Smooth muscle cell (in vitro differentiated cells): ENCODE measurements around the gene MAPKAP1. TPM values are rescaled to one million over a fixed set of nuclear protein-coding genes. Genes with fewer than 3 reads are reported as not detected.

Experiments used
- DNase-seq: peaks from one replicate; lab custom pipeline; 2025; ENCODE audit not compliant: unreplicated experiment; lab: John Stamatoyannopoulos, UW
- H2AFZ ChIP-seq: fragments of 200-600 bp; sonication (generic); 2 replicates; pipeline ENCODE4 v1.6.0; 2016; ENCODE audit warnings: antibody characterized with exemption, low read depth, mild to moderate bottlenecking
- H3F3A ChIP-seq: fragments of 200-600 bp; sonication (generic); 2 replicates; pipeline ENCODE4 v1.6.0; 2017; ENCODE audit warnings: antibody characterized with exemption, low read depth
- H3K27ac ChIP-seq: fragments of 200-600 bp; sonication (generic); 2 replicates; pipeline ENCODE4 v1.5.1; 2016; ENCODE audit warnings: low read depth, mild to moderate bottlenecking
- H3K27me3 ChIP-seq: fragments of 200-600 bp; sonication (generic); 2 replicates; pipeline ENCODE4 v1.6.1; 2016; ENCODE audit warnings: low read depth, mild to moderate bottlenecking
- H3K36me3 ChIP-seq: fragments of 200-600 bp; sonication (generic); 2 replicates; pipeline ENCODE4 v1.5.1; 2016; ENCODE audit warnings: low read depth
- H3K4me1 ChIP-seq: fragments of 200-600 bp; sonication (generic); 2 replicates; pipeline ENCODE4 v1.5.1; 2016; ENCODE audit warnings: low read depth
- H3K4me2 ChIP-seq: fragments of 200-600 bp; sonication (generic); 2 replicates; pipeline ENCODE4 v1.6.0; 2016; ENCODE audit warnings: mild to moderate bottlenecking
- H3K4me3 ChIP-seq: fragments of 200-600 bp; sonication (generic); 2 replicates; pipeline ENCODE4 v1.5.1; 2016; ENCODE audit warnings: mild to moderate bottlenecking
- H3K79me2 ChIP-seq: fragments of 200-600 bp; sonication (generic); 2 replicates; pipeline ENCODE4 v1.6.0; 2016; ENCODE audit warnings: low read depth, mild to moderate bottlenecking
- H3K9ac ChIP-seq: fragments of 200-600 bp; sonication (generic); 2 replicates; pipeline ENCODE4 v1.6.0; 2016; ENCODE audit warnings: low read depth
- H3K9me3 ChIP-seq: fragments of 200-600 bp; sonication (generic); replicated peaks from 2 replicates; pipeline ENCODE4 v1.5.1; 2016; ENCODE audit warnings: low read depth
- H4K20me1 ChIP-seq: fragments of 200-600 bp; sonication (generic); 2 replicates; pipeline ENCODE4 v1.6.0; 2016; ENCODE audit warnings: low read depth
- CTCF ChIP-seq: fragments of 200-600 bp; sonication (generic); IDR thresholded peaks from 2 replicates; pipeline ENCODE4 v1.5.1; 2017; ENCODE audit warnings: borderline replicate concordance, mild to moderate bottlenecking, antibody characterized with exemption; ENCODE audit not compliant: insufficient read depth, poor library complexity, severe bottlenecking
- WGBS: methylation state at CpG from one replicate; pipeline ENCODE4 v1.1.7; 2016; ENCODE audit warnings: low lambda C conversion rate; 5-methylcytosine and 5-hydroxymethylcytosine counted together
- polyA plus RNA-seq: library from polyadenylated mRNA; unstranded; fragments of >200 nt; fragmentation: Nextera tagmentation; extraction: Ambion mirVana; gene quantifications from 2 replicates; pipeline ENCODE4 v1.2.1, GENCODE V29; 2016
- total RNA-seq: library from RNA; depleted of rRNA; stranded (reverse); fragments of >200 nt; gene quantifications from 2 replicates; pipeline ENCODE4 v1.2.3, GENCODE V29; 2014

Gene MAPKAP1
- total and polyA plus RNA-seq, 2 experiments from 2014 or later = 50.1 to 74.5 TPM

GRCh38 chr9:125745682-125746016 is 38.6 kb upstream of the MAPKAP1 start:
- no peaks in the 10 kb centered on the region for H3K9me3 ChIP-seq
- H2AFZ ChIP-seq = no peak overlapping the region
- H3K27me3 ChIP-seq = no peaks in the 10 kb centered on the region
- peak overlapping the region; percentile 81 for H3K4me2 ChIP-seq
- H3F3A ChIP-seq = peaks cover 11% of the 10 kb centered on the region
- no peak overlapping the region for H3K27ac ChIP-seq
- 41% methylated on average over 6 of the region's 6 CpGs for WGBS
- peaks cover 18% of the 10 kb centered on the region for H3K4me1 ChIP-seq
- no peaks in the 10 kb centered on the region for H4K20me1 ChIP-seq
- H3K4me3 ChIP-seq = peak overlapping the region; percentile 55
- no peak overlapping the region for H3K9ac ChIP-seq
- H3K36me3 ChIP-seq = no peaks in the 10 kb centered on the region
- TF ChIP-seq CTCF = no peak
- H3K79me2 ChIP-seq = peaks cover 22% of the 10 kb centered on the region
- no peak for DNase-seq

DNA sequence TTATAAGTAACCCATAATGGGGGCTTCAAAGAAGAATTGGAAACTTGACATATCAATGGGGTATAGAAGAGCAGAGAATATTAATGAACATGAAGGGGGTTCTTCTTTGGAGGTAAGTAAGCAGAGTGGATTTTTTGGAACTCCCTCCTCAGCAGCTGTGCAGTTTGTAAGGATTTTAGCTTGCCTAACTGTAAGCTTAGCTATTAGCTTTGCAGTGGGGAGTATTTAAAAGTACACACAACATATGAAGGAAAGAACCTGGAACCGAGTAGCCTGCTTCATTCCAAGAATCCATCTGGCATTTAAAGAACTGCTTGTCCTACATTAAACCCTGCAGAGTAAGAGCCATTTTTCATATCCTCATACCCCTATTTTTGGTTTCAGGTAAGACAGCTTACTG is 38.0 kb upstream of the MAPKAP1 start:
- H3K27me3 ChIP-seq = no peaks in the 10 kb centered on the region
- no peak overlapping the region for H3K9ac ChIP-seq
- no peaks in the 10 kb centered on the region for H3K9me3 ChIP-seq
- H3K36me3 ChIP-seq = no peaks in the 10 kb centered on the region
- H3K79me2 ChIP-seq = peaks cover 15% of the 10 kb centered on the region
- 88% methylated on average over 1 of the region's 1 CpG for WGBS
- H3K27ac ChIP-seq = no peak overlapping the region
- H4K20me1 ChIP-seq = no peaks in the 10 kb centered on the region
- TF ChIP-seq CTCF = no peak
- peaks cover 11% of the 10 kb centered on the region for H3F3A ChIP-seq
- no peak overlapping the region for H3K4me3 ChIP-seq
- H2AFZ ChIP-seq = no peak overlapping the region
- no peak for DNase-seq
- H3K4me2 ChIP-seq = peak overlapping the region; percentile 25
- H3K4me1 ChIP-seq = peaks cover 12% of the 10 kb centered on the region

GRCh38 chr9:125744616-125745015 is 37.6 kb upstream of the MAPKAP1 start:
- Histone ChIP-seq H3K79me2 (peaks cover 12% of the 10 kb centered on the region), H3K9ac (no peak overlapping the region), H2AFZ (no peak overlapping the region), H3K4me2 (peak overlapping the region; percentile 25), H3K4me1 (peaks cover 8% of the 10 kb centered on the region), H3K27ac (no peak overlapping the region), H3K27me3 (no peaks in the 10 kb centered on the region), H3K4me3 (no peak overlapping the region), H4K20me1 (no peaks in the 10 kb centered on the region), H3F3A (peaks cover 11% of the 10 kb centered on the region), H3K9me3 (no peaks in the 10 kb centered on the region), H3K36me3 (no peaks in the 10 kb centered on the region)
- WGBS = 54% methylated on average over 5 of the region's 5 CpGs
- no peak for DNase-seq
- no peak for TF ChIP-seq CTCF

GRCh38 chr9:125743682-125744428 is 36.8 kb upstream of the MAPKAP1 start:
- 76% methylated on average over 5 of the region's 5 CpGs for WGBS
- Histone ChIP-seq H4K20me1 (no peaks in the 10 kb centered on the region), H3K36me3 (no peaks in the 10 kb centered on the region), H3K4me3 (no peak overlapping the region), H3K27me3 (no peaks in the 10 kb centered on the region), H3K4me1 (peaks cover under 1% of the 10 kb centered on the region), H3K79me2 (peaks cover 11% of the 10 kb centered on the region), H3K9me3 (no peaks in the 10 kb centered on the region), H3K4me2 (no peak overlapping the region), H3K27ac (no peak overlapping the region), H3F3A (peaks cover 11% of the 10 kb centered on the region), H3K9ac (no peak overlapping the region), H2AFZ (no peak overlapping the region)
- DNase-seq = no peak
- no peak for TF ChIP-seq CTCF
